Endothelial cell (in vitro differentiated cells): ENCODE data around the gene SERPINA3. TPM values are rescaled to one million over a fixed set of nuclear protein-coding genes. Genes with fewer than 3 reads are reported as not detected.

Experiments used
- DNase-seq: peaks from one replicate; pipeline ENCODE4 v3.0.0; 2021; ENCODE audit warnings: low spot score
- H3K27ac Mint-ChIP-seq: one replicate; pipeline ENCODE4 v1.8.0; 2021; ENCODE audit warnings: mixed read lengths, inconsistent platforms; ENCODE audit not compliant: unreplicated experiment
- H3K27me3 Mint-ChIP-seq: one replicate; pipeline ENCODE4 v1.8.0; 2021; ENCODE audit warnings: mild to moderate bottlenecking, moderate library complexity, mixed read lengths, inconsistent platforms; ENCODE audit not compliant: unreplicated experiment
- H3K36me3 Mint-ChIP-seq: one replicate; pipeline ENCODE4 v1.8.0; 2021; ENCODE audit warnings: mild to moderate bottlenecking, low read depth, mixed read lengths, inconsistent platforms; ENCODE audit not compliant: unreplicated experiment
- H3K4me1 Mint-ChIP-seq: one replicate; pipeline ENCODE4 v1.8.0; 2021; ENCODE audit warnings: mild to moderate bottlenecking, mixed read lengths, inconsistent platforms; ENCODE audit not compliant: unreplicated experiment
- H3K4me3 Mint-ChIP-seq: one replicate; pipeline ENCODE4 v1.8.0; 2021; ENCODE audit warnings: mild to moderate bottlenecking, mixed read lengths, inconsistent platforms; ENCODE audit not compliant: unreplicated experiment
- H3K9me3 Mint-ChIP-seq: one replicate; pipeline ENCODE4 v1.8.0; 2021; ENCODE audit warnings: mixed read lengths, inconsistent platforms; ENCODE audit not compliant: unreplicated experiment
- CTCF ChIP-seq: fragments of 200-600 bp; sonication (generic); IDR thresholded peaks from one replicate; pipeline ENCODE4 v1.5.0; 2021; ENCODE audit warnings: antibody characterized with exemption; ENCODE audit not compliant: unreplicated experiment
- total RNA-seq: library from RNA; stranded (reverse); fragmentation: NEBNext Ultra II Directional; extraction: Animal tissue kit (Norgen Biotek cat#: 25700); gene quantifications from one replicate; pipeline ENCODE4 v1.2.1, GENCODE V29; 2021; ENCODE audit not compliant: unreplicated experiment

Gene SERPINA3
- total RNA-seq, 1 donor from 2014 or later: not detected

GRCh38 chr14:94596361-94596760 is 15.8 kb upstream of the SERPINA3 start:
- no peak overlapping the region for H3K27ac Mint-ChIP-seq
- H3K27me3 Mint-ChIP-seq: peaks cover 7% of the 10 kb centered on the region
- no peak overlapping the region for H3K4me3 Mint-ChIP-seq
- no peak for TF ChIP-seq CTCF
- H3K9me3 Mint-ChIP-seq: no peaks in the 10 kb centered on the region
- no peaks in the 10 kb centered on the region for H3K36me3 Mint-ChIP-seq
- H3K4me1 Mint-ChIP-seq: peaks cover 7% of the 10 kb centered on the region
- no peak for DNase-seq

- TF ChIP-seq CTCF: no peak
- H3K4me3 Mint-ChIP-seq: no peak overlapping the region
- DNase-seq: no peak
- no peak overlapping the region for H3K27ac Mint-ChIP-seq
- H3K36me3 Mint-ChIP-seq: no peaks in the 10 kb centered on the region
- no peaks in the 10 kb centered on the region for H3K9me3 Mint-ChIP-seq
- peaks cover 5% of the 10 kb centered on the region for H3K27me3 Mint-ChIP-seq
- peaks cover 7% of the 10 kb centered on the region for H3K4me1 Mint-ChIP-seq
Observed at GRCh38 chr14:94597788-94598187, 14.4 kb upstream of the SERPINA3 start.

GRCh38 chr14:94598506-94598815 is 13.7 kb upstream of the SERPINA3 start:
- H3K9me3 Mint-ChIP-seq: no peaks in the 10 kb centered on the region
- no peak overlapping the region for H3K4me3 Mint-ChIP-seq
- DNase-seq: no peak
- no peaks in the 10 kb centered on the region for H3K36me3 Mint-ChIP-seq
- no peak overlapping the region for H3K27ac Mint-ChIP-seq
- H3K4me1 Mint-ChIP-seq: peaks cover 7% of the 10 kb centered on the region
- peaks cover 5% of the 10 kb centered on the region for H3K27me3 Mint-ChIP-seq
- no peak for TF ChIP-seq CTCF

- H3K27me3 Mint-ChIP-seq: peaks cover 5% of the 10 kb centered on the region
- no peaks in the 10 kb centered on the region for H3K36me3 Mint-ChIP-seq
- H3K27ac Mint-ChIP-seq: no peak overlapping the region
- TF ChIP-seq CTCF: no peak
- no peak for DNase-seq
- no peaks in the 10 kb centered on the region for H3K9me3 Mint-ChIP-seq
- peaks cover 7% of the 10 kb centered on the region for H3K4me1 Mint-ChIP-seq
- no peak overlapping the region for H3K4me3 Mint-ChIP-seq
Observed at GRCh38 chr14:94598816-94599655, 13.2 kb upstream of the SERPINA3 start.

- Mint-ChIP-seq H3K4me3 (no peak overlapping the region), H3K27ac (no peak overlapping the region), H3K9me3 (no peaks in the 10 kb centered on the region), H3K4me1 (peaks cover 7% of the 10 kb centered on the region), H3K36me3 (no peaks in the 10 kb centered on the region), H3K27me3 (peaks cover 5% of the 10 kb centered on the region)
- TF ChIP-seq CTCF: no peak
- DNase-seq: no peak
Observed at GRCh38 chr14:94599656-94600004, 12.6 kb upstream of the SERPINA3 start.
